Colonic mucosa (tissue), 4 donors: Measurements from ENCODE around the gene TMEM130. TPM values are rescaled to one million over a fixed set of nuclear protein-coding genes. Genes with fewer than 3 reads are reported as not detected.

Experiments used
- DNase-seq: peaks from one replicate; pipeline ENCODE4 v3.0.0-alpha.2; 2020
- H3K27ac ChIP-seq: fragments of 200-600 bp; one replicate; pipeline ENCODE4 v1.8.0; 2021
- H3K27me3 ChIP-seq: fragments of 200-600 bp; one replicate; pipeline ENCODE4 v1.8.0; 2021
- H3K36me3 ChIP-seq: fragments of 200-600 bp; one replicate; pipeline ENCODE4 v1.8.0; 2021
- H3K4me1 ChIP-seq: fragments of 200-600 bp; one replicate; pipeline ENCODE4 v1.8.0; 2021; ENCODE audit warnings: mild to moderate bottlenecking
- H3K4me3 ChIP-seq: fragments of 200-600 bp; one replicate; pipeline ENCODE4 v1.8.0; 2021
- H3K9ac ChIP-seq, 2 donors: one replicate each; pipeline ENCODE4 v1.7.0; 2013; ENCODE audit warnings: control low read depth in 2 of 2, low read depth in 2 of 2, low read length in 2 of 2
- H3K9me3 ChIP-seq: fragments of 200-600 bp; one replicate; pipeline ENCODE4 v1.8.0; 2021
- CTCF ChIP-seq: fragments of 200-600 bp; IDR thresholded peaks from one replicate; pipeline ENCODE4 v1.8.0; 2022; ENCODE audit warnings: antibody characterized with exemption, mild to moderate bottlenecking
- intact Hi-C: fragments of 100-400 bp; cut with DNase I; formaldehyde crosslinking; loops from one replicate; pipeline ENCODE4 v1.14.1; 2022
- microRNA-seq: library from miRNA; unstranded; fragments of <30 nt; microRNA quantifications from one replicate; pipeline ENCODE4, GENCODE V29; 2019
- total RNA-seq, 2 donors: library from RNA; stranded (reverse); fragmentation: NEBNext Ultra II Directional in 1 of 2; extraction: Animal tissue kit (Norgen Biotek cat#: 25700) in 1 of 2; gene quantifications; one replicate each; pipeline ENCODE4 v1.2.1, GENCODE V29; 2021
- donor health status: healthy.
- donor health status: DM: no; HTN: no; CAD: no.
- donor health status: DM: no; HTN: no; CAD: no.

Gene TMEM130
- total RNA-seq, 2 donors from 2014 or later = 0.12 to 1.5 TPM

- intact Hi-C loops = no loop called here
- Histone ChIP-seq H3K27ac (no peak overlapping the region), H3K27me3 (no peaks in the 10 kb centered on the region), H3K4me1 (no peaks in the 10 kb centered on the region), H3K9ac (no peak overlapping the region), H3K9me3 (no peaks in the 10 kb centered on the region), H3K36me3 (no peaks in the 10 kb centered on the region), H3K4me3 (no peak overlapping the region)
- no peak for TF ChIP-seq CTCF
- no peak for DNase-seq
Observed at GRCh38 chr7:98802088-98802780, 67.6 kb downstream of the TMEM130 start.

GRCh38 chr7:98800996-98801395 is 68.8 kb downstream of the TMEM130 start:
- TF ChIP-seq CTCF = no peak

DNA sequence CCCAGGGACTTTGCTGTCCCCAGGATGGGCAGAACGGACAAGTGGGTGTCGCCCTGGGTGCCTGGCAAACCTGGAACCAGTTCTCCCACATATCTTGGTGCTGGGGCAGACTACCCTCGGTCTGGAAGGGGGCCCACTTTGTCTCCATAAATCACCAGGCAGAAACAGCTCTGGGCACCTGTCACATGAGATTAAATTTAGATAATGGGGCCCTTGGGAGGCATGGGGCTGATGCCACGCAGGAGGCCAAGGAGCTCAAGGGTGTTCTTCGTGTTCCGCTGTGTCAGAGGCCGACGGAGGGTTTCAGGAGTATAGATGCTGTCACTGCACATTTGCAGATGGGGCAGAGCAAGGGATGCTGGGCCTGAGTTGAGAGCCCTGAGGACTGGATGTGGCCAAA is 72.7 kb downstream of the TMEM130 start:
- TF ChIP-seq CTCF = no peak
- no peak overlapping the region for H3K27ac ChIP-seq
- intact Hi-C loops = no loop called here
- DNase-seq = no peak
- H3K36me3 ChIP-seq = no peaks in the 10 kb centered on the region
- H3K9me3 ChIP-seq = no peaks in the 10 kb centered on the region
- no peak overlapping the region for H3K9ac ChIP-seq
- H3K27me3 ChIP-seq = no peaks in the 10 kb centered on the region
- no peaks in the 10 kb centered on the region for H3K4me1 ChIP-seq
- no peak overlapping the region for H3K4me3 ChIP-seq

More at GRCh38 chr7:98800996-98801395, 68.8 kb downstream of the TMEM130 start:
- H3K4me1 ChIP-seq = no peaks in the 10 kb centered on the region
- intact Hi-C loops = no loop called here
- H3K36me3 ChIP-seq = no peaks in the 10 kb centered on the region
- no peak overlapping the region for H3K27ac ChIP-seq
- no peaks in the 10 kb centered on the region for H3K9me3 ChIP-seq
- no peaks in the 10 kb centered on the region for H3K27me3 ChIP-seq
- H3K9ac ChIP-seq = no peak overlapping the region
- no peak for DNase-seq
- no peak overlapping the region for H3K4me3 ChIP-seq

Small RNAs within 50 kb of the gene (microRNA-seq; reads per million reads assigned to microRNA genes)
- not detected for gene MIR3609

Other genes with a start within 250 kb of the TMEM130 start
- 10 to 100 TPM; 33.3 to 39.4 TPM for gene TRRAP, start 8.5 kb upstream of the TMEM130 start, total RNA-seq